Measurements from ENCODE around the gene DERL3.

Gene DERL3

DNA sequence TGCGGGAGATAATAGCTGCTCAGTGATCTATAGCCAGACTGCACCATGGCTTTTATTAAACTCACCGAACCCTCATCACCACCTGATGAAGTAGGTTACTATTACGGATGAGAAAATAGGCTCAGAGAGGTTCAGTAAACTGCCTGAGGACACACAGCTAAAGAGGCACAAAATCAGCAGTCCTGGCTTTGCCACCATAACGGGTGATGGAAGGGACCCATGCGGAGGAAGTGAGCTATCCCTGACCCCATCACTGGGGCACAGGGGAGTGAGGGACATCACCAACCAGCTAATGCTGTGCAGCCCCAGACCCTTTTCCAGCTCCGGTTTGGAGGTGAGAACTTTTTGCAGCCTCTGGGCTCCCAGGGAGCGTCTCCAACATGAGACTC, 7.3 kb upstream of the DERL3 start:
- DNase-seq = no peak

DNA sequence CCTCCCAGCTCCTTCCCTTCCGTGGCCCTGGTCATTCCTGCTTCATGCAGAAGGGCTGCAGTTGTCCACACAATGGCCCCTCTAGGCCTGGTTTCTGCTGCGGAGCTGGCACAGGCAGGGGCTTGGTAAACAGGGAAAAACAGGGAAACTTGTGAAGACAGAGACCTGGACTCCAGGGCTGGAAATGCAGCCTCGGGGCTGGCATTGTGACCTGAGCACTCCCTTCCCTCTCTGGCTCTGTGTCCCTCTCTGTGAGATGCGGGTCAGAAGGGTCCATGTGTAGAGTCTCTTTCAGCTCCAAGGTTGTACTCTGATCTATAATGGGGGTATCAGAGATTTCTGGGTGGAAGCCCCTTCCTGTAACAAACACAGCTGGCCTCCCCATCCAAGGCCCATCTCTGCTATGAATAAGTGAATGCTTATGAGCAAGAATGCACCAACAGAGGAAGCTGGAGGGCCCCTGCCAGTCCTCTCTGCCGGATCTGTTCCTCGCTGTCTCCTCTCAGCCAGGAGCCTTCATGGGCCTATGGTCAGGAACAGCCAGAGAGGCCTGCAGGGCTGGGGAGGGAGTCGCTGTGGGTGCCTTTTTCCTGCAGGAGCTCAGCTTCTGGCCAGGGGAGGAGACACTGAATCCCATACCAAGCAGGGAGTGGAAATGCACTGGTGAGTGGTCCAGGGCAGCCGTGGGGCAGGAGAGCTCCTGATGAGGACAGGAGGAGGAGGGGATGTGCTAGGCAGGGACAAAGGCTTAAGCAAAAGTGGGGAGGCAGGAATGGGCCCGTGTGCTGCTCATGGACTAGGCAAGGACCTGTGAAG, 6.7 kb upstream of the DERL3 start:
- DNase-seq = no peak

DNA sequence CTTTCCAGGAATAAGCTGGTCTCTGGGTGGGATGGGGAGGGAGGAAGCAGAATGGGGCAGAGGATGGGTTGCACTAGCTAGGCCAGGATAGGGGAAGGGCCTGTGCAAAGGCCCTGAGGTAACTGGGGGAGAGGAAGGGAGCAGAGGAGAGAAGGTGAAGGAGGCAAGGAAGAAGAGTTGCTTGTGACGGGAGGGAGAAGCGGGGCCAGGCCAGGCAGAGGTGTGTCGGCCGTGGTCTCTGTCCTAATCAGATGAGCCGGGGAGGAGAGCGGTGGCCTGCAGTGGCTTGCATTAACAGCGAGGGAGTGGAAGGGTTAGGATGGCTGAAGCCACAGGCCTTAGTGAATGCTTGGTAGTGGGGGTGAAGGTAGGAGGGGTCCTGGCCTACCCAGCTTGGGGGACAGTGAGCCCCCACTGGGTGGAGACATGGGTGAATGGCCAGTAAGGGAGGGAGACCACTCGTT, 6.0 kb upstream of the DERL3 start:
- no peak for DNase-seq

DNA sequence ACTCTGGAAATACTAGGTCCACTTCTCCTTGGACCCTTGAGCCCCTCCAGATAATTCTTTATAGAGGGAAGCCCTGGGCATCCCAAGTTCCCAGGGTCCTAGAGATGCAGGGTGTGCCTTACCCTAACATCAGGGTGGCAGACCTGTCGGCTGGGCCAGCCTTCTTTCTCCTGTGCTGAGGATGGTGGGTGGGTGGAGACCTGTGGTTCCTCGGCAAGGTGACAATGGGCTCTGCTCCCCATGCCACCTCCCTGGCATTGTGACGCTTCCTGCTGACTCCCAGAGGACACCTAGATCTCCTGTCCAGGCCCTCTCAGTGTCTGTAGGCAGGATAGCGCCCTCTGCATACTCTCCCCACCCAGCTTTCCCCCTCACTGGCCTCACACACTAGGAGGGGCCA, 3.8 kb upstream of the DERL3 start:
- no peak for DNase-seq

DNA sequence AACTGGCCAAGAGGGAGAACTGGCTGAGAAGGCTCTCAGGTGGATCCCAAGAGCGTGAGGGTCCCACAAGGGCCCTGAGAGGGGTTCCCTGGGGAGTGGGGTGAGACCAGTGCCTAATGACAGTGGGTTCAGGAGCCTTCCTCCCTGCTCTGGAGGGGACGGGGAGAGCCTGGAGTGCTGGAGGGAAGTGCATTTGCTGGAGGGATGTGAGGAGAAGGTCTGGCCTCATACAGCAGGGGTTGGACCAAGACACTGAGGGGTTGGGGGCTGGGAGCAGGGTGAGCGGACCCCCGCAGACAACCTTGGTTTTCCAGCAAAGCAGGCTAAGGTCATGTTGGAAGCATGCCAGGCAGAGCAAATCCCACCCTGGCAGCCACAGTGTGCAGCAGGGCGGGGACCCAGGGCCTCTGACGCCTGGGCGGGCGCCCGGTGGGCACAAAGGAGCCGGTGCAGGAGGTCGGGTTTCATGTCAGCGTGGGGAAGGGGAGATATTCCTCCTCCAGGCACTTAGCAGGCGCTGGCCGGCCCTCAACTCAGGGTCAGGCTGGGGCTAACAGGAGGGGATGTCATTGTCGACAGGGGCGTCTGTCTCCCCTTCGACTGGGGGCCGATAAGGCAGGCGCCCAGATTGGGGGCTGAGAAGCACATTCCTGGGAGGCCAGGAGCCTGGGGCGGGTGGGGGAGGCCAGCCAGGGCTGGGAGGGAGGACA, 3.1 kb upstream of the DERL3 start:
- DNase-seq = no peak

DNA sequence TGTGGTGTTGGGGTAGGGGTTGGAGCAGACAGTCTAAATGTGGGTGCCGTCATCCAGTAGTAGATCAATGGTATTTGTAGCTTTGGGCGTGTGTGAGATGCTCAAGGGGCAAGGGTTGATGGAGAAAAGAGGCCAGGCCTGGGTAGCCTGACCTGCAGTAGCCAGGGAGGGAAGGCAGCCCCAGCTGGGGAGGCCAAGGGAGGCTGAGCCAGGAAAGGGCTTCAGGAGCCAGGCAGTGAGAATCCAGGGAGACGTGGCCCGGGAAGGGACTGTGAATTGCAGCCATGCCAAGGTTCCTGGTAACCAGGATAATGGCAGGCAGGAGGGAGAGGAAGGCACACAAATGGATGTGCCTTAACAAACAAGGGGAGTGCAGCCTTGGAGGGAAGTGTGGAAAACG, 2.5 kb upstream of the DERL3 start:
- DNase-seq = no peak

DNA sequence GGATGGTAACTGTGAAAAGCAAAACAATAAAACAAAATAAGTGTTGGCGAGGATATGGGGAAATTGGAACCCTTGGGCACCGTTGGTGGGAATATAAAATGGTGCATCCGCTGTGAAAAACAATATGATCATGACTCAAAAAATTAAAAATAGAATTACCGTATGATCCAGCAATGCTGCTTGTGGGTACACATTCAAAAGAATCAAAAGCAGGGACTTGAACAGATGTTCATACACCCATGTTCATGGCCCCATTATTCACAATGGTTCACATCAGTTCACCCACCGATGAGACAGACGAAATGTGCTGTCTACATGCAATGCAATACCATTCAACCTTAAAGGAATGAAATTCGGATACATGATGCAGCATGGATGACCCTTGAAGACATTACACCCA, 1.2 kb upstream of the DERL3 start:
- no peak for DNase-seq

DNA sequence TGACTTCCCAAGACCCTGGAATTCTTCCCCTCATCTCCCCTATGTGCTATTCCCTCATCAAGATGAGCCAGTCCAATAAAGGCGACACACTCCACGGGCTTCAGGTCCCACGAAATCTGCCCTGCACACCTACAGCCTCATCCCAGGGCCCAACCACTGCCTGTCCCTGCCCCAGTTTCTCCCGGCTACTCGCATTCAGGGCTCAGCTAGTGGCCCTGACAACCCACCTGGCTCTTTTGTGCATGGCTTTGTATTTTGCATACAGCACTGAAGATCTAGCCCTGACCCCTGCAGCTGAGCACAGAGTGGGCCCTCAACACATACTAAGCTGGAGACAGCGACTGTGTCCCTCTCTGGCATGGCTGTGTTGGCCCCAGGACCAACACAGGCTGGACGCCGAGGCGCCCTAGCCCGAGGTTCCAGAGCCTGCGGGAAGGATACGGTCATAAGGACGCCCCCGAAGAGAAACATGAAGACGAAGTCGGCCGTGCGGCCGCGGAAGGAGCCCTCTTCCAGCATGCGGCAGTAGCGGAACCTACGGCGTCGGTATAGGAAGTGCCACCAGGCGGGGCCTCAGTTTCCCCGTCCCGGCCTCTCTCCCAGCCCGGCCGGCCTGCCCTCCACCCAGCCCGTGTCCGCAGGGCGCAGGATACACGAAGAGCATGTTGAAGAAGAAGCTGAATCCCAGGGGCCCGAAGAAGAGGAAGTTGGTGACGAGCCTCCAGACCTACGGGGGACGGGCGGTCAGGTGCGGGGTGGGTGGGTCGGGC, 710 bp downstream of the DERL3 start:
- no peak for DNase-seq

DNA sequence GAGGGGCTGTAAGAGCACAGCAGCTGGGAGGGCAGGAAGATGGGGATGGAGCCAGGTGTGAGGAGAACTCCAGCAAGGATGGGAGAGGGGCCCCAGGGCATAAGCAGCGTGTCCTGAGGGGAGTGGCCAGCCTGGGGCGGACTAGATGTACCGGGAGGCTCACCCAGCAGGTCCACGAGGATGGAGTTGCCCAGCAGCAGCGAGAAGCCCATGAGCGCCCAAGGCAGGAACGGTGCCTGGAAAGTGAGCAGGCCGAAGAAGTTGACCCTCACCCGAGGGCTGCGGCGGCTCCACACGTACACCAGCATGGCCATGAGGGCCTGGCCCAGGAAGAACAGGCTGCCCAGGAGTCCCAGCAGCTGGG, 1.3 kb downstream of the DERL3 start:
- DNase-seq = no peak

DNA sequence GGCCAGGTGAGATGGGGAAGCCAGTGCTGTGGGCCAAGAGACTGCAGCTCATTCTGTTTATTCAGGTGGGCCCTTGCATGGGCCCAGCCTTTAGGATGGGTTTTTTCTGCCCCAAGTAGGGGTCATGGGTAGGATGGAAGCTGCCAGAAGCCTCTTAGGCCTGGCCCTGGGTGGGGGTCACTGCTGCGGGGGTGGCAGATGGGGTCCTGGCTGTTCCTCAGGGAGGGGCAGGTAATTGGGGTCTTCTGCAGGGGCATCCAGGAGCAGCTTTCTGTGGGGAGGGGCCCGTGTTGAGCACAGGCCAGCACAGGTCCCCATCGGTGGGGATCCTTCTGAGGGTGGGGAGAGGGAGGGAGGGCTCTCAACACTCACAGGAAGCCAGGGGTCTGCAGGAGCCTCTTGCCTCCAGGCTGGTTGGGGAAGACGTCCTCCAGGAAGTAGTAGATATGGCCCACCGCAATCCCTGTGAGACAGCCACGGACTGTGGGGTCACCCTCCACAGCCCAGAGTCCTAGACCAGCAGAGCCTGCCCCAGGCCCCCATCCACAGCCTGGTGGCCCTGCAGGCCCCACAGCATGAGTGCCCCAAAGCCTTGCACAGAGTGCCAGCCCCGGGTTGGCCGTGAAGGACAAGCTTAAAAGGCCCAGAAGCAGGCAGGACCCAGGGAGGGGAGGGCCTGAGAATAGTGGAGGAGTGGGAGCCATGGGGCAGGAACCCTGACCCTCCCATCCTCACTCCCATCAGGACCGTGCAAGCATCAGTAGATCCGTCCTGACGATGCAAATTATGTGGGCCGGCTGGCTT, 1.9 kb downstream of the DERL3 start:
- DNase-seq = no peak

DNA sequence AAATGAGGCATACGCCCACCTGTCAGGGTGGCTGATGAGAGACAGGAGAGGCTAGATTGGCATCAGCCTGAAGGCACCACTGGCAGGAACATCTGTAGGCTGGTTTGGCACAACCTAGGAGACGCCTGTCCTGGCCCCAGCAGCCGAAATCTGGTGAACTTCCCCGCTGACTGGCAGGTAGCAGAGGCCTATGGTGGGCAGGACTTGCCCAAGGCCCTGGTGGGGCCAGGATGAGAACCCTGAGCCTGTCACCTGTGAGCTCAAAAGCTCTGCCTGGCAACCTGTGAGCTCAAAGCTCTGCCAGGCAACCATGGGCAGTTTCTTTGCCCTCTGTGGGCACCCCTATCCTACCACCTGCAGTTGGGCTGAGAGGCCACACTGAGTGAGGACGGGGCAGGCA, 2.5 kb downstream of the DERL3 start:
- no peak for DNase-seq

DNA sequence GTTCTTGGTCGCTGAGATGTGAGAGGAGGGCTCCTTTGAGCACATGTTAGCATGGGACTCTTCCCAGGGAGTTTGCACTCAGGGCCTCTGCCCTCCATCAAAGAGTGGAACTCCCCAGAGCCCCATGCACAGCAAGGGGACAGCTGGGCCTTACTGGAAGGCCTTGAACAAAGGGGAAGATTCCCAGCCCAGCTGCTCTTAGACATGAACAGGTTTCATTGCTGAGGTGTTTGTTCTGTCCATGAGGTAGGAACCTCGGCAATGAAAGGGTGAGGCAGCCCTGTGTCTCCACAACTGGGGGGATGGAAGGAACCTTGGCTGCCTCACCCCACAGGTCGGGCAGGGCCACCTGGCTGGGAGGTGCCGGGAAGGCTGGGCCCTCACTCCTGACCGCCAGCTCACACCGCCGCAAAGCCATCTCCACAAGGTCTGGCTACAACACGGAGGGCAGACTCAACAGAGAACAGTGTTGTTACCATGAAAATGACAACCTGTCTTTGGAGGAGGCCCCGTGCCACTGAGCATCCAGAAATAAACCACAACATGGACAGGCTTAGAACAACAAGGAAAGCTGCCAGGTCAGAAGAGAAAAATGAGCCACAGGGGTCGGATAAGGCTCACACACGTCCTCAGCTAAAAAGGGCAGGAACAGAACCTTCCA, 3.2 kb downstream of the DERL3 start:
- no peak for DNase-seq

DNA sequence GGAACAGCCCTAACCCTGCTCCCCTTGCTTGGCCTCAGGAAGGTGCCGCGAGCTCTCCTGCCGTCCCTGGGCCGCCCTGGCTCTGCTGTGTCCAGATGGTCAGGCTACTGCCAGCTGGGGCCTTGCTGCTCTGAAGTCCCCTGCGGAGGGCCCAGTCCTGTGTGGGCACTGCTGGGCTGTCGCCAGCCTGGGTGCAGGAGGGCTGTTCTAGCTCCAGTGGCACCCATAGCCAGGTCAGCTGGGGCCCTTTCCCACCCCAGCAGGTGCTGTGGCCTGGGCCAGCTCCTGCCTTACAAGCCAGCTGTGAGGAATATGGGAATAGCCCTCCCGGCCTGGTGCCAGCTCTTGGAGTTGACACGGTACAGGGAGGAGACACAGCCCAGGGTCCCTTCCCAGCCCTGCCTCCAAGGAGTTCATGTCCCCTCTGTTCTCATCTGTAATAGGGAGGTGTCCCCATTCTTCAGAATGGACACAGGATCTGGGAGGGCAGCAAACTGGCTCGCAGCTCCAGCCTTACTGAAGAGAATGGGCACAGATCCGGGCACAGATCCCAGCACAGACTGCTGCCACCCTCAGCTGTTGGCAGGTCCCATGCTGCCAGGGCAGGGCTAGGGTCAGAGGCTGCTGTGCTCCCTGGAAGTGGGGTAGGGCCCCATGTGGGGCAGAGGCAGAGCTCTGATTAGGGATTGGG, 3.9 kb downstream of the DERL3 start:
- no peak for DNase-seq

DNA sequence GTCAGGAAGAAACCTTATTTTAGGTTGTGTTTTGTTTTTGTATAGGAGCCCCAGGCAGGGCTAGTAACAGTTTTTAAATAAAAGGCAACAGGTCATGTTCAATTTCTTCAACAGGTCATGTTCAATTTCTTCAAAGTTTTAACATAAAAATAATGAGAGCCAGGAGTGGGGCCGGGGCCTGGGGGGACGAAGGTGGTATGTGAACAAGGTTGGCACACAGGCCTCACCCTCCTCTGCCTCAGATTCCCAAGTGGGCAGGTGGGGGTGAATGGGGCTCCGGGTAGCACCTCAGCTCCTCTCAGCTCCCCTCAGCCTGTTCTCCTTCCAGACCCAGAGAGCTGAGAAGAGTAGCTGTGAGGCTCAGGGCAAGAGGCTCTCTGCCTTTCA, 4.4 kb downstream of the DERL3 start:
- DNase-seq = no peak

DNA sequence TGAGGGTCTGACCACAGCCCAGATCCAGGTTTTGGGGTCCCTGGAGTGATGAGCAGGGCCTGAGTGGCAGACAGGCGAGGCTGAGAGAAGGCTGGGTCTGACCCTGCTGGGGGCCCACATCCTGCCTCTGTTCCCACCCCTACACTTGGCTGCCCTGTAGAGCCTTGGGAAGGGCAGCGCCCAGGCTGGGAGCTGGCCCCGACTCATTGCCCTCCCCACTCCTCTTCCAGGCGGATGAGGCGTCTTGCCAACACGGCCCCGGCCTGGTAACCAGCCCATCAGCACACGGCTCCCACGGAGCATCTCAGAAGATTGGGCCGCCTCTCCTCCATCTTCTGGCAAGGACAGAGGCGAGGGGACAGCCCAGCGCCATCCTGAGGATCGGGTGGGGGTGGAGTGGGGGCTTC, 4.9 kb downstream of the DERL3 start:
- no peak for DNase-seq

DNA sequence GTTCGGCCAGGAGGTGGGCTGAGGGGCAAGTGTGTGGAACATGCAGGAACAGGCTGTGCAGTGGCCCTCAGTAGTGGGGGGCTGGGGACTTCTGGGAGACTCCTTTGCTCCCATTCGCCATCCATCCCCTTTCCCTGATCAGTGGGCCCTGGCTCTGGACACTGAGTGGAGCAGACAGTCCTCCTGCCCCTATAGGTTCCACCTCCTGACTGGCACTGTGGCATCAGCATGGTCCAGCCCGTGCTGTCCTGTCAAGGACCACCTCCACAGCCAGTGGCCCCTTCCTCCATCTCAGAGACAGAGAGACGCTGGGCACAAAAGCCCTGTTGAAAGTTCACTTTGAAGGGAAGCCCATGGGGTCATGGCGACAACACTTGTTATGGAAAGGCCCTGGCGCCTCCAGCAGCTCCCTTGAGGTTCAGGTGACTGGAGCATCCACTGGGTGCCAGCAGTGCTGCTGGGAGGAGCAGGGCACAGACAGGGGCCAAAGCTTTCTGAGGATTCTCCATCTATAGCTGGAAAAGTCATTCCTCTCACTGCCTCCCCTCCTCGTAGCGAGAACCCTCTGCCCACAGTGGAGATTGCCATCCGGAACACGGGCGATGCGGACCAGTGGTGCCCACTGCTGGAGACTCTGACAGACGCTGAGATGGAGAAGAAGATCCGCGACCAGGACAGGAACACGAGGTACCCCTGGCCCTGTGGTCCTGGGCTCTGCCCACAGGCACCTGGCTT, 5.6 kb downstream of the DERL3 start:
- no peak for DNase-seq

DNA sequence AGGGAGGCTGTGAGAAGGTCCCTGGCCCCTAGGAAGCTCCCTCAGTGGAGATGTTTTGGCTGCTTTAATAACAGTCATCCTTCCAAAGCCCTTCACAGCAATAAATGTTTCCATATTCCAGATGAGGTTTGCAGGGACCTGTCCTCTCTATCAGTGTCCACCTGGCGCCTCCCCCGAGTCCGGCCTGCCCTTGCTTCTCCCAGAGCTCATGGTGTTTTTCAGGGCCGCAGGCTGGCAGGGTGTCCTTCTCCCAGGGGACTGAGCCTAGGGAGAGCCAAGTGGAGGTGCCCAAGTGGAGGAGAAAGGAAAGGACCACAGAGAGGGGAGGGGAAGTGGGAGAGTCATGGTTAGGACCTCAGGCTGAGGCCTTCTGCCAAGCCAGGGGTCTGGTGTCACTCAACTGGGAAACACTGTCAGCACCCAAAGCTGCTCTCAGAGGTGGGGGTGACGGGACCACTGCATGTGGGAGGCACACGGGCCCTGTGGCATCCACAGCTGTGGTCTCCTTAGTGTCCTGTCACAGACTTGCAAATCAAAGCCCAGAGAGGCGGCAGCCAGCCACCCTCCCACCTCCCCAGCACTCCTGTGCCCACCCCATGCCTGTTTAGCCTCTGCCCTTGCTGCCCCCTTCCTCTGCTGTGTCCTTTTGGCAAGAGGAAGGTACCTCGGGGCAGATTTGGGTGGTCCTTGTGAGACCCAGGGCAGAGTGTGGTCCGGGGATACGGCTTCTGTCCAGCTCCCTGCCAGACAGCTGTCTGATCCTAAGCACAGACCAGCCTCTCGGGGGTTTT, 6.4 kb downstream of the DERL3 start:
- DNase-seq = no peak

DNA sequence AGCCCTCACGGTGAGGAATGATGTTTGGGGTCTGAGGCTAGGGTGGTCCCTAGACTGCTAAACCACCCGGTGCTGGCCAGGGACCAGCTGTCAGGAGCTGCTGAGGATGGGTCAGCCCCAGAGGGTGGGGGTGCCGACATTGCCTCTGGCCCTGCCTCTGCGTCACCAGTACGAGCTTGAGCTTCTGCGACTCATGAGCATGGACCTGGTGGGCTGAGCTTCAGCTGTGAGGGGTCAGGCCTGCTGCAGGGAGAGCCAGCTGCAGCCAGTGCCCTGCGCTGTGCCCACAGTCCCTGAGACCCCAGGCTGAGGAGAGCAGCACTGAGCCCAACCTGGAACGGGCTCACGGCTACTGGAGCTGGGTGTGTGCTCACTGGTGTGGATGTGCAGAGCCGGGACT, 7.0 kb downstream of the DERL3 start:
- no peak for DNase-seq

DNA sequence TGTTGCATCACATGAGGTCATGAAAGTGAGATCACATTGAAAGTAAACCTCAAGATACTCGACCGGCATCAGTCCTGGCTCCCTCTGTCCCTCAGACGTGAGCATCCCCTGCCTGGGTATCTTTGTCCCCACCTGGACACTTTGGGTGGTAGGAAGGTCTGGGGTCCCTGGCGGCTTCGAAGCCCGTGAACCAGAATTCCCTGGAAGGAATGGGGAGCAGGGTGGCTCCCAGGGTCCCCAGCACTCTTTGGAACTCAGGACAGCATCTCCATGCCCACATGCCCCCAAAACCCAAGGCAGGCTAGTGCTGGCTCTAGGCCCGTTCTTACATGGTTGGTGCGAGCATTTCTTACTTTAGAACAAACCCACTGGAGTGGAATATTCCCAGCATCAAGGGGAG, 7.5 kb downstream of the DERL3 start:
- no peak for DNase-seq

DNA sequence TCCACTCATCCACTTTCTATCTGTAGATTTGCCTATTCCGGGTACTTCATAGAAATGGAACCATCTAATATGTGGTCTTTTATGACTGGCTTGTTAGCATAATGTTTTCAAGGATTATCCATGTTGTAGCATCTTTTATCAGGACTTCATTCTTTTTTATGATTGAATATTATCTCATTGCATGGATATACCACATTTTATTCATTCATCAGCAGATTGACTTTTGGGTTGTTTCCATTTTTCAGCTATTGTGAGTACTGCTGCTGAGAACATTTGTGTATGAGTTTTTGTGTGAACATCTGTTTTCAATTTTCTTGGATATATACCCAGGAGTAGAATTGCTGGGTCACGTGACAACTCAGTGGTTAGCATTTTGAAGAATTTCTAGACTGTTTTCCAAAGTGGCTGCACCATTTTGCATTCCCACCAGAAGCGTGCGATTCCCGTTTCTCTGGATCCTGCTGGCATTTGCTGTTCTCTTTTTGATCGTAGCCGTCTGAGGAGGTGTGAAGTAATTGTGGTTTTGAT, 8.9 kb downstream of the DERL3 start:
- no peak for DNase-seq
